Mammary microvascular endothelial cell (primary cell): ENCODE data around the gene LRIT1. TPM values are rescaled to one million over a fixed set of nuclear protein-coding genes. Genes with fewer than 3 reads are reported as not detected.

Experiments
- total RNA-seq: library from RNA; depleted of rRNA; stranded (reverse); fragments of >200 nt; gene quantifications from 2 replicates; pipeline ENCODE4 v1.2.3, GENCODE V29; 2015

Gene LRIT1
- total RNA-seq, result not detected in 2 replicates

GRCh38 chr10:84241185-84241790 lies at the start of gene LRIT1:
Gene LRIT1 (minus strand): TSS chr10:84241546. CDS start chr10:84241439, 107 bp downstream.

GRCh38 chr10:84244651-84245270 lies 3.4 kb upstream of the LRIT1 start, which contains the start of gene RGR:
Gene RGR (plus strand): TSS chr10:84245053. CDS start chr10:84245091, 38 bp downstream.

GRCh38 chr10:84225427-84226173 lies 15.7 kb downstream of the LRIT1 start, which contains the start of gene LRIT2:
Gene LRIT2 (minus strand): TSS chr10:84225544. CDS start chr10:84225520, 24 bp downstream.

GRCh38 chr10:84194424-84195043 lies 46.8 kb downstream of the LRIT1 start, which contains the start of gene CDHR1:
Gene CDHR1 (plus strand): TSS chr10:84194537. CDS start chr10:84194761, 224 bp downstream.

Other genes starting within 250 kb of the LRIT1 start
- 179 and 183 TPM in 2 replicates for gene GHITM, start 102.0 kb downstream of the LRIT1 start, total RNA-seq
- not detected in 2 replicates for gene GPR15LG, start 67.7 kb downstream of the LRIT1 start, total RNA-seq
- 0.05 and 0.13 TPM in 2 replicates for gene CDHR1, start 47.0 kb downstream of the LRIT1 start, total RNA-seq
- gene LRIT2, start 16.0 kb downstream of the LRIT1 start, total RNA-seq, result not detected in 2 replicates
- not detected in 2 replicates for gene RGR, start 3.5 kb upstream of the LRIT1 start, total RNA-seq
- gene CCSER2, start 87.0 kb upstream of the LRIT1 start, total RNA-seq, result 19.1 and 27.0 TPM in 2 replicates